Mesothelial cell of epicardium (in vitro differentiated cells): ENCODE data around the gene TGDS. TPM values are rescaled to one million over a fixed set of nuclear protein-coding genes. Genes with fewer than 3 reads are reported as not detected.
"Not testable (repeated sequence)": the region's sequence is repeated elsewhere in the genome, so short reads cannot be mapped to it uniquely, and the experiment has no call there.

Source experiments
- DNase-seq, 2 experiments: peaks; one replicate each; pipeline ENCODE4 v3.0.0; 2021; ENCODE audit warnings: low spot score in 2 of 2; ENCODE audit not compliant: unreplicated experiment in 2 of 2
- H3K27ac Mint-ChIP-seq: 2 replicates; pipeline ENCODE4 v1.8.0; 2021; ENCODE audit warnings: mixed read lengths
- H3K27me3 Mint-ChIP-seq: 2 replicates; pipeline ENCODE4 v1.8.0; 2021; ENCODE audit warnings: low read depth, mixed read lengths
- H3K36me3 Mint-ChIP-seq: 2 replicates; pipeline ENCODE4 v1.8.0; 2021; ENCODE audit warnings: mixed read lengths
- H3K4me1 Mint-ChIP-seq: 2 replicates; pipeline ENCODE4 v1.8.0; 2021; ENCODE audit warnings: mixed read lengths
- H3K4me3 Mint-ChIP-seq: 2 replicates; pipeline ENCODE4 v1.8.0; 2021; ENCODE audit warnings: mild to moderate bottlenecking, moderate library complexity, mixed read lengths
- H3K9me3 Mint-ChIP-seq: 2 replicates; pipeline ENCODE4 v1.8.0; 2021; ENCODE audit warnings: mixed read lengths
- CTCF ChIP-seq: fragments of 200-600 bp; sonication (generic); IDR thresholded peaks from one replicate; pipeline ENCODE4 v1.5.0; 2021; ENCODE audit warnings: antibody characterized with exemption; ENCODE audit not compliant: unreplicated experiment
- total RNA-seq: library from RNA; stranded (reverse); gene quantifications from 3 replicates; pipeline ENCODE4 v1.2.1, GENCODE V29; 2021

The TGDS gene
- total RNA-seq: 9.1 to 9.8 TPM (median 9.2 TPM) in 3 replicates

- no peaks in the 10 kb centered on the region for H3K27me3 Mint-ChIP-seq
- peaks cover 5% of the 10 kb centered on the region for H3K9me3 Mint-ChIP-seq
- no peak for TF ChIP-seq CTCF
- peak within 1 kb of the TSS; percentile 90 for H3K4me3 Mint-ChIP-seq
- peaks cover 21% of the 10 kb centered on the region for H3K4me1 Mint-ChIP-seq
- peaks cover 5% of the 10 kb centered on the region for H3K36me3 Mint-ChIP-seq
- peak; percentile 61 to 81 for DNase-seq
- peak within 1 kb of the TSS; percentile 93 for H3K27ac Mint-ChIP-seq
These were observed at the start of gene TGDS for GRCh38 chr13:94595950-94596574. Gene TGDS (minus strand): TSS chr13:94596152. CDS start chr13:94596136, 16 bp downstream.

- peak overlapping the region; percentile 60 for H3K27ac Mint-ChIP-seq
- no peak overlapping the region for H3K4me3 Mint-ChIP-seq
- DNase-seq: no peak
- TF ChIP-seq CTCF: no peak
- H3K4me1 Mint-ChIP-seq: peaks cover 18% of the 10 kb centered on the region
- H3K27me3 Mint-ChIP-seq: peaks cover 1% of the 10 kb centered on the region
- H3K9me3 Mint-ChIP-seq: peaks cover 11% of the 10 kb centered on the region
- peaks cover 6% of the 10 kb centered on the region for H3K36me3 Mint-ChIP-seq
These were observed 45.5 kb upstream of the TGDS start for GRCh38 chr13:94641409-94641941.

GRCh38 chr13:94640721-94641120 lies 44.8 kb upstream of the TGDS start:
- Mint-ChIP-seq H3K36me3 (peaks cover 6% of the 10 kb centered on the region), H3K27me3 (peaks cover 1% of the 10 kb centered on the region), H3K9me3 (peaks cover 17% of the 10 kb centered on the region), H3K4me3 (no peak overlapping the region), H3K27ac (peak overlapping the region; percentile 54), H3K4me1 (peaks cover 18% of the 10 kb centered on the region)
- TF ChIP-seq CTCF: no peak
- DNase-seq: no peak

- H3K27me3 Mint-ChIP-seq, H3K4me3 Mint-ChIP-seq, H3K27ac Mint-ChIP-seq, DNase-seq: not testable (repeated sequence)
- Mint-ChIP-seq H3K9me3 (peaks cover 23% of the 10 kb centered on the region), H3K36me3 (peaks cover 25% of the 10 kb centered on the region), H3K4me1 (peaks cover 18% of the 10 kb centered on the region)
These were observed 41.7 kb upstream of the TGDS start for GRCh38 chr13:94637677-94638076.

- Mint-ChIP-seq H3K4me1 (peaks cover 14% of the 10 kb centered on the region), H3K4me3 (no peak overlapping the region), H3K27me3 (no peaks in the 10 kb centered on the region), H3K27ac (no peak overlapping the region), H3K36me3 (peaks cover 27% of the 10 kb centered on the region), H3K9me3 (peaks cover 23% of the 10 kb centered on the region)
- TF ChIP-seq CTCF: no peak
- no peak for DNase-seq
These were observed 41.1 kb upstream of the TGDS start for GRCh38 chr13:94636942-94637578.

GRCh38 chr13:94636096-94636495 lies 40.1 kb upstream of the TGDS start:
- DNase-seq, H3K4me1 Mint-ChIP-seq, H3K27ac Mint-ChIP-seq, H3K4me3 Mint-ChIP-seq, H3K27me3 Mint-ChIP-seq: not testable (repeated sequence)
- H3K9me3 Mint-ChIP-seq: peaks cover 23% of the 10 kb centered on the region
- peaks cover 35% of the 10 kb centered on the region for H3K36me3 Mint-ChIP-seq
